GM18907 (cell line): Measurements from ENCODE around the gene RNASE8.
"Not testable (repeated sequence)": the region's sequence is repeated elsewhere in the genome, so short reads cannot be mapped to it uniquely, and the experiment has no call there.

Experiments used
- ATAC-seq: cut with Tn5 transposase; IDR thresholded peaks from one replicate; pipeline ENCODE4 v1.9.1; 2021; ENCODE audit warnings: mild to moderate bottlenecking, moderate library complexity; ENCODE audit not compliant: unreplicated experiment

The RNASE8 gene

GRCh38 chr14:21026988-21027315 lies 30.7 kb upstream of the RNASE8 start:
- ATAC-seq = no peak

- no peak for ATAC-seq
These were observed 27.7 kb upstream of the RNASE8 start, which contains the start of gene TPPP2 for GRCh38 chr14:21029917-21030316. TSS of gene TPPP2 (plus strand) at chr14:21030217. CDS start at chr14:21030582, 365 bp downstream.

- no peak for ATAC-seq
These were observed 27.1 kb upstream of the RNASE8 start for GRCh38 chr14:21030531-21030930.

- ATAC-seq = no peak
These were observed 25.1 kb upstream of the RNASE8 start for GRCh38 chr14:21032326-21033132.

- ATAC-seq = no peak
These were observed 24.4 kb upstream of the RNASE8 start for GRCh38 chr14:21033133-21033698.

GRCh38 chr14:21034707-21035106 lies 22.9 kb upstream of the RNASE8 start, which contains the start of gene RNASE13:
TSS of gene RNASE13 (minus strand) at chr14:21034807. CDS start at chr14:21034288, 519 bp downstream.
- no peak for ATAC-seq

GRCh38 chr14:21036751-21037150 lies 20.9 kb upstream of the RNASE8 start:
- no peak for ATAC-seq

GRCh38 chr14:21037156-21037555 lies 20.5 kb upstream of the RNASE8 start:
- ATAC-seq = no peak

- no peak for ATAC-seq
These were observed 18.9 kb upstream of the RNASE8 start for GRCh38 chr14:21038441-21039422.

GRCh38 chr14:21039585-21040369 lies 17.8 kb upstream of the RNASE8 start:
- ATAC-seq = no peak

- no peak for ATAC-seq
These were observed 17.2 kb upstream of the RNASE8 start for GRCh38 chr14:21040370-21040925.

- not testable (repeated sequence) for ATAC-seq
These were observed 16.7 kb upstream of the RNASE8 start for GRCh38 chr14:21040941-21041340.

- ATAC-seq = no peak
These were observed 15.8 kb upstream of the RNASE8 start, which contains the start of gene RNASE7 for GRCh38 chr14:21041676-21042433. TSS of gene RNASE7 (plus strand) at chr14:21042362. CDS start at chr14:21042993, 631 bp downstream.

- ATAC-seq = no peak
These were observed 14.7 kb upstream of the RNASE8 start for GRCh38 chr14:21042918-21043317.

- ATAC-seq = no peak
These were observed 14.1 kb upstream of the RNASE8 start for GRCh38 chr14:21043387-21043973.

GRCh38 chr14:21043974-21044618 lies 13.5 kb upstream of the RNASE8 start:
- ATAC-seq = no peak

GRCh38 chr14:21047378-21047781 lies 10.2 kb upstream of the RNASE8 start:
- no peak for ATAC-seq

- no peak for ATAC-seq
These were observed 9.0 kb upstream of the RNASE8 start for GRCh38 chr14:21048638-21049037.
